ENCODE data around the gene TMOD4.
A peak's percentile ranks its signal among the peaks of the same experiment; 100 is the strongest.

Gene TMOD4

DNA sequence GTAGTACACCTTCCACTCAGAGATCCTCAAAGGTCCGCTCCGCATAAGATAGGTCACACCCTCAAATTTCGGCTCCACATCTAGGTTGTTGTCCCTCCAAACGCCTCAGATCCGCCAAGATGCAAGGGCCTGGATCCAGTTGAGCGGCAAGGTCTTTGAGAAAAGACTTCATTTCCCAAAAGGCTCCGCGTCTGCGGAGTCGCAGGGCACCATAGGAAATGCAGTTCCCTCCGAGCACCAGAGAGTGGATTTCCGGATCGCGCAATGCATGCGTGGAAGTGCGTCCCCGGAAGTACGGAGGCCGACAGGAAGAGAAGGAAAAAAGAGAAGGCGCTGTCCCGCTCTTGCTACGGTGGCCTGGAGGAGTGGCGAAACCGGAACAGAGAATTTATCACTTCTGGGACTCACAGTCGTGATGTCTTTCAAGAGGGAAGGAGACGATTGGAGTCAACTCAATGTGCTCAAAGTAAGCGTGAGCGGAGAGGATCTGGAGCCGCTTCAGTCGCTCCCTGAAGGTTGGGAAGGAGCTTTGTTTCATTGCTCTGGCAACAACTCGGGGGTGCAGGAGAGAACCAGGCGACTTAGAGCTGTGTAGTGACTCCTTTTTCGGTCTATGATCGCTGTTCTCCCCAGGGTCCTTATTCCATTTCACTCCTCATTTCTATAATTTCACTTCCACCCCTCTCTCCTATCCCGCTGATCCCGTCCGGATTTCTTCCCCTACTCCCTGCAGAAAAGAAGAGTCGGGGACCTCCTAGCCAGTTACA lies 9.9 kb downstream of the TMOD4 start, which contains the start of the genes LYSMD1 and SCNM1:
LYSMD1 (minus strand) TSS at position 165 of the 767 bp plus-strand sequence. CDS start 644 bp downstream, outside the sequence.
SCNM1 (plus strand) TSS at position 407 of the 767 bp plus-strand sequence; CDS start at position 416, 9 bp downstream.
- Histone ChIP-seq H3K4me3 (ENCODE audit: low read depth, low read length) (peak within 1 kb of the TSS; percentile 80), H3K27ac (ENCODE audit: low read depth, low read length) (peak within 1 kb of the TSS; percentile 45), H3K36me3 (ENCODE audit: control insufficient read depth in 1 of 2, insufficient read depth in 2 of 2, low read length in 2 of 2) (peaks cover 17 to 29% of the 10 kb centered on the region in 2 experiments), H2BK5ac (ENCODE audit: low read depth, low read length, poor library complexity) (peak within 1 kb of the TSS; percentile 42), H4K91ac (ENCODE audit: low read depth, low read length) (peak within 1 kb of the TSS; percentile 71), H3K27me3 (ENCODE audit: insufficient read depth, low read length) (no peaks in the 10 kb centered on the region), H4K12ac (ENCODE audit: low read depth, low read length) (peak within 1 kb of the TSS; percentile 90), H2BK12ac (ENCODE audit: low read length) (no peak within 1 kb of the TSS), H2AFZ (ENCODE audit: insufficient read depth, low read length, poor library complexity) (peak within 1 kb of the TSS; percentile 85), H3K14ac (ENCODE audit: low read length) (peak within 1 kb of the TSS; percentile 83), H2BK120ac (ENCODE audit: insufficient read depth, low read length, poor library complexity) (peak within 1 kb of the TSS; percentile 57), H3K4ac (ENCODE audit: low read depth, low read length) (peak within 1 kb of the TSS; percentile 77), H3K79me1 (ENCODE audit: low read length) (peaks cover 4% of the 10 kb centered on the region), H3K9ac (ENCODE audit: low read length) (peak within 1 kb of the TSS; percentile 92), H3K4me1 (ENCODE audit: control insufficient read depth in 1 of 2, insufficient read depth in 2 of 2, low read length in 2 of 2) (peaks cover 4 to 9% of the 10 kb centered on the region in 2 experiments), H4K8ac (ENCODE audit: low read depth, low read length) (peak within 1 kb of the TSS; percentile 97), H2AK5ac (ENCODE audit: low read length) (peak within 1 kb of the TSS; percentile 39), H3K23ac (ENCODE audit: low read length) (no peak within 1 kb of the TSS), H3K18ac (ENCODE audit: low read length) (peak within 1 kb of the TSS; percentile 74), H3K9me3 (ENCODE audit: insufficient read depth, low read depth, low read length) (peaks cover 2% of the 10 kb centered on the region), H3K4me2 (ENCODE audit: low read length) (peak within 1 kb of the TSS; percentile 87), H3K79me2 (ENCODE audit: control insufficient read depth, insufficient read depth, low read length, poor library complexity) (peaks cover 10% of the 10 kb centered on the region)
- DNase-seq: peak; percentile 98 to 100
- no CpG with 5 or more reads among the region's 38 CpGs for WGBS (ENCODE audit: extremely low coverage, insufficient coverage, insufficient read length)

DNA sequence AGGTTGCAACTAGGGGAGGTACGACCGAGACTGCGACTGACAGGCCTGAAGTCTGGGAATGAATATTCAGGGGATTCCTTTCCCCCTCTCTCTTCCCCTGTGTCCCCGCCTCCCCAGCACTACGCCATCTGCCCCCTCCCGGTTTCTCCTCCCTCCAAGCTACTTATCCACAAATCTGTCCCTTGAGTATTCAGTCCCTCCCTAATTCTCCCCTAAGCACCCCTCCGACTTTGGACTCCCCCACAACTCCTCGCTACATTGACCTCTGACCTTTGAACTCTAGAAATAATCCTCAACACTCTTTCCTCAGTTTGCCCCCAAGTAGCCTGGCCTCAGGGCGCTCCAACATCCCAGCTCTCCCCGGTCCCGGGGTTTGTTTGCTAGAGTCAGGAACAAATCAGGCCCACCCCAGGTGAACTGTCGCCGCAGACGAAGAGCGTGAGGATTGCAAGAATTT lies 10.5 kb downstream of the TMOD4 start:
- no peak overlapping the region for H3K23ac ChIP-seq (ENCODE audit: low read length)
- no CpG with 5 or more reads among the region's 15 CpGs for WGBS (ENCODE audit: extremely low coverage, insufficient coverage, insufficient read length)
- DNase-seq: peak in 1 of 2 donors; percentile 17
- H3K4me3 ChIP-seq (ENCODE audit: low read depth, low read length): peak overlapping the region; percentile 71
- no peaks in the 10 kb centered on the region for H3K9me3 ChIP-seq (ENCODE audit: insufficient read depth, low read depth, low read length)
- peak overlapping the region; percentile 74 for H3K18ac ChIP-seq (ENCODE audit: low read length)
- no peak overlapping the region for H2BK12ac ChIP-seq (ENCODE audit: low read length)
- H2BK5ac ChIP-seq (ENCODE audit: low read depth, low read length, poor library complexity): peak overlapping the region; percentile 42
- H2AFZ ChIP-seq (ENCODE audit: insufficient read depth, low read length, poor library complexity): peak overlapping the region; percentile 85
- peak overlapping the region; percentile 29 for H2BK120ac ChIP-seq (ENCODE audit: insufficient read depth, low read length, poor library complexity)
- H4K91ac ChIP-seq (ENCODE audit: low read depth, low read length): peak overlapping the region; percentile 71
- peak overlapping the region; percentile 45 for H3K27ac ChIP-seq (ENCODE audit: low read depth, low read length)
- H3K14ac ChIP-seq (ENCODE audit: low read length): peak overlapping the region; percentile 83
- peak overlapping the region; percentile 39 for H2AK5ac ChIP-seq (ENCODE audit: low read length)
- H3K79me1 ChIP-seq (ENCODE audit: low read length): peaks cover 4% of the 10 kb centered on the region
- peak overlapping the region; percentile 87 for H3K4me2 ChIP-seq (ENCODE audit: low read length)
- H4K12ac ChIP-seq (ENCODE audit: low read depth, low read length): peak overlapping the region; percentile 90
- H3K36me3 ChIP-seq (ENCODE audit: control insufficient read depth in 1 of 2, insufficient read depth in 2 of 2, low read length in 2 of 2): peaks cover 22 to 28% of the 10 kb centered on the region in 2 experiments
- peak overlapping the region; percentile 97 for H4K8ac ChIP-seq (ENCODE audit: low read depth, low read length)
- peaks cover 4 to 9% of the 10 kb centered on the region in 2 experiments for H3K4me1 ChIP-seq (ENCODE audit: control insufficient read depth in 1 of 2, insufficient read depth in 2 of 2, low read length in 2 of 2)
- peak overlapping the region; percentile 71 for H3K4ac ChIP-seq (ENCODE audit: low read depth, low read length)
- peaks cover 10% of the 10 kb centered on the region for H3K79me2 ChIP-seq (ENCODE audit: control insufficient read depth, insufficient read depth, low read length, poor library complexity)
- peak overlapping the region; percentile 92 for H3K9ac ChIP-seq (ENCODE audit: low read length)
- no peaks in the 10 kb centered on the region for H3K27me3 ChIP-seq (ENCODE audit: insufficient read depth, low read length)

DNA sequence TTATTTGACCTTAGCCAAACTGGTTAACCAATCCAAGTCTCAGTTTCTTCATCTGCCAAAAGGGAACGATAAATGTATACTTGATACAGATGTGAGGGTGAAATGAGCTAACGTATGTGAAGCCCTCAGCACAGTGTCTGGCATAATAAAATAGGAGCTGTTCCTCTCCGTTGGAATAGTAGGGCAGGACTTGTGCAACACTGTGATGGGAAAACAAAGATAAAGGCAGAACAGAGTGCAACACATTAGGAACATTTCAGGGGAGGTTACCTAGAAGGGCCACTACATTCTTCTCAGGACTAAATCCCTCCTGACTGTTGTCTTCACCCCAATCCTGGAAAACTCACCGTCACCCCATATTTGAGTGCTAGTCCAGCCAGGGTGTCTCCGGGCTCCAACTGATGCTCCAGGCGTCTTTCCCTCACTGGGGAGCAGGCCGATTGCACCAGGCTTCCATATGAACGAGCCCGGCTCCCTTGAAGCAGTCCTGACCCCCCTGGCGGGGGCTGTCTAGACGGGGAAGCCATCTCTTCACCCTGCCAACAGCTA lies 11.0 kb downstream of the TMOD4 start:
- Histone ChIP-seq H2BK5ac (ENCODE audit: low read depth, low read length, poor library complexity) (no peak overlapping the region), H3K23ac (ENCODE audit: low read length) (no peak overlapping the region), H3K4me1 (ENCODE audit: control insufficient read depth in 1 of 2, insufficient read depth in 2 of 2, low read length in 2 of 2) (peaks cover 4 to 9% of the 10 kb centered on the region in 2 experiments), H4K91ac (ENCODE audit: low read depth, low read length) (peak overlapping the region; percentile 71), H3K14ac (ENCODE audit: low read length) (peak overlapping the region; percentile 5), H3K9ac (ENCODE audit: low read length) (peak overlapping the region; percentile 92), H3K18ac (ENCODE audit: low read length) (peak overlapping the region; percentile 8), H3K27ac (ENCODE audit: low read depth, low read length) (peak overlapping the region; percentile 45), H4K8ac (ENCODE audit: low read depth, low read length) (peak overlapping the region; percentile 97), H4K12ac (ENCODE audit: low read depth, low read length) (no peak overlapping the region), H3K79me1 (ENCODE audit: low read length) (peaks cover 4% of the 10 kb centered on the region), H2AFZ (ENCODE audit: insufficient read depth, low read length, poor library complexity) (peak overlapping the region; percentile 19), H2AK5ac (ENCODE audit: low read length) (no peak overlapping the region), H3K4me3 (ENCODE audit: low read depth, low read length) (peak overlapping the region; percentile 71), H3K79me2 (ENCODE audit: control insufficient read depth, insufficient read depth, low read length, poor library complexity) (peaks cover 10% of the 10 kb centered on the region), H3K36me3 (ENCODE audit: control insufficient read depth in 1 of 2, insufficient read depth in 2 of 2, low read length in 2 of 2) (peaks cover 22 to 27% of the 10 kb centered on the region in 2 experiments), H2BK120ac (ENCODE audit: insufficient read depth, low read length, poor library complexity) (no peak overlapping the region), H3K27me3 (ENCODE audit: insufficient read depth, low read length) (no peaks in the 10 kb centered on the region), H3K4me2 (ENCODE audit: low read length) (peak overlapping the region; percentile 87), H3K4ac (ENCODE audit: low read depth, low read length) (no peak overlapping the region), H3K9me3 (ENCODE audit: insufficient read depth, low read depth, low read length) (no peaks in the 10 kb centered on the region), H2BK12ac (ENCODE audit: low read length) (no peak overlapping the region)
- DNase-seq: no peak
- no CpG with 5 or more reads among the region's 11 CpGs for WGBS (ENCODE audit: extremely low coverage, insufficient coverage, insufficient read length)

DNA sequence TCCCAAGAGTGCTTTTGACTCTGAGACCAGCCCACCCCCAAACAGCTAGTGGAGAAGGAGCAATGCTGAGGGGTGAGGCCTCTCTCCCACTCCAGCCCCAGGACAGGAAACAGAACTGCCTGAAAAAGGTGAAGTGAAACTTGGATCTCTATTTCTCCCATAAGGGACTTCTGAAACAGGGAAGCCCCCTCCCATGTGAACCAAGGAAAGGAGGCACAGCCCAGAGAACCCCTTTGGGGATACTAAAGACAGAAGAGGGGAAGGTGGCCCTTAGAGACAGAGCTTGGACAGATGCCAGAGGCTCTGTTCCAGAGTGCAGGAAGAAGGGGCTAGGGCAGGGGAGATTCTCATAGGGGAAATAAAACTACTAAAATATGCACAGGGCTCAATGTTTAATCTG lies 16.4 kb downstream of the TMOD4 start:
- no peak overlapping the region for H4K91ac ChIP-seq (ENCODE audit: low read depth, low read length)
- H3K27me3 ChIP-seq (ENCODE audit: insufficient read depth, low read length): no peaks in the 10 kb centered on the region
- no peak overlapping the region for H3K27ac ChIP-seq (ENCODE audit: low read depth, low read length)
- H3K18ac ChIP-seq (ENCODE audit: low read length): no peak overlapping the region
- H3K36me3 ChIP-seq (ENCODE audit: control insufficient read depth in 1 of 2, insufficient read depth in 2 of 2, low read length in 2 of 2): peaks cover 15 to 25% of the 10 kb centered on the region in 2 experiments
- no peak overlapping the region for H3K4me3 ChIP-seq (ENCODE audit: low read depth, low read length)
- H2BK12ac ChIP-seq (ENCODE audit: low read length): no peak overlapping the region
- no peak overlapping the region for H3K23ac ChIP-seq (ENCODE audit: low read length)
- DNase-seq: no peak
- H3K4me2 ChIP-seq (ENCODE audit: low read length): no peak overlapping the region
- H2BK5ac ChIP-seq (ENCODE audit: low read depth, low read length, poor library complexity): no peak overlapping the region
- H3K9me3 ChIP-seq (ENCODE audit: insufficient read depth, low read depth, low read length): no peaks in the 10 kb centered on the region
- no peak overlapping the region for H3K9ac ChIP-seq (ENCODE audit: low read length)
- H4K12ac ChIP-seq (ENCODE audit: low read depth, low read length): no peak overlapping the region
- H2BK120ac ChIP-seq (ENCODE audit: insufficient read depth, low read length, poor library complexity): no peak overlapping the region
- H2AK5ac ChIP-seq (ENCODE audit: low read length): no peak overlapping the region
- H3K79me1 ChIP-seq (ENCODE audit: low read length): no peaks in the 10 kb centered on the region
- H2AFZ ChIP-seq (ENCODE audit: insufficient read depth, low read length, poor library complexity): no peak overlapping the region
- no peak overlapping the region for H3K14ac ChIP-seq (ENCODE audit: low read length)
- no peaks in the 10 kb centered on the region for H3K79me2 ChIP-seq (ENCODE audit: control insufficient read depth, insufficient read depth, low read length, poor library complexity)
- H3K4ac ChIP-seq (ENCODE audit: low read depth, low read length): no peak overlapping the region
- no peak overlapping the region for H4K8ac ChIP-seq (ENCODE audit: low read depth, low read length)
- no peaks in the 10 kb centered on the region for H3K4me1 ChIP-seq (ENCODE audit: control insufficient read depth in 1 of 2, insufficient read depth in 2 of 2, low read length in 2 of 2)

Measured in trophoblast cell (in vitro differentiated cells and primary cell).